ENCODE measurements around the gene DAB2.
"Not testable (repeated sequence)": the region's sequence is repeated elsewhere in the genome, so short reads cannot be mapped to it uniquely, and the experiment has no call there.

DAB2 gene

DNA sequence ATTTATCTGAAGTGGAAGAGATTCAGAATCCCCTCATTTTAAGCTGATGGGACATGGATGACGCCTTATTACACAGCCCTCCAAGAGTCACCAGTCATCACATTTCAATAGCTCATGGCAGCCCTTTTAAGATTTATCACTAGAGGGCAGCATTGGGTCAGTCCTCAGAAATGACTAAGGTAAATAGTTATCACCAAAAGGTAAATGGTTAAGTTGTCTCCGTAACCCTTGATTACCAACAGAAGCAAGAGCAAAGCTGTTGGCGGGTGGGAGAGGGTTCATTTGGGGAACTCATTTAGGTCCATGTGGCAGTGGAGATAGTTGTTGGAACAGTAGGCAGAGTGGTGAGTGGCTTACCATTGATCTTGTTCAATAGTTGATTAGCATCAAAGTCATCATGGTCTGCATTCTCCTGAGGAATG lies 48.5 kb downstream of the DAB2 start:
- peak; percentile 43 for DNase-seq

DNA sequence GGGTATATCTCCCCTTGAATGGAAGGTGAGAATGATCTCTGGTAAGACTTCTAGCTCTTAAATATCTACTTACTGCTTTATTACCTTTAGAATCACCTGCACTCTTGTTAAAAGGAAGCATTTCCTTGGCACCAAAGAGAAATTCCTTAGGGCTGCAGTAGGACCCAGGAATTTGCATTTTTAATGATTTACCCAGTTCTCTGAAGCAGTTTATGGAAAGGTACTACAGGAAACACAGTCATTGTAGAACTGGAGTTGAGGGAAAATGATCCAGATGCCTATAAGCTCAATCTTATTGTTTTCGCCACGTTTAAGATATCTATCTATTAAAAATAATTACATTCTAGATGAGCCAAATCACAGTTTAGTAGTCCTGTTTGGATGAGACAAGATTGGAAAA lies 51.0 kb downstream of the DAB2 start:
- no peak for DNase-seq

DNA sequence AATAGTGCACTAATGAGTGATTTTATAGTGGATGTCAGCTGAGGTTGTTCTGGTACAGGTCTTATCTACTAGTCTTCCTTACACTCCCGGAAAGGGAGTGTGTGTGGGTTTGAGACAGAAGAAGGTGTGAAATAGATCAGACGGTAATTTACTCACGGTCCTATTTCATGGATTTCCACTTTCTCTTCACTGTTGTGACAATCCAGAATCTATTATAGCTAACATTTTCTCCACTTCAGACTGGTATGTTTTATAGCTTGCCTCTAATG lies 53.5 kb downstream of the DAB2 start:
- no peak for DNase-seq

DNA sequence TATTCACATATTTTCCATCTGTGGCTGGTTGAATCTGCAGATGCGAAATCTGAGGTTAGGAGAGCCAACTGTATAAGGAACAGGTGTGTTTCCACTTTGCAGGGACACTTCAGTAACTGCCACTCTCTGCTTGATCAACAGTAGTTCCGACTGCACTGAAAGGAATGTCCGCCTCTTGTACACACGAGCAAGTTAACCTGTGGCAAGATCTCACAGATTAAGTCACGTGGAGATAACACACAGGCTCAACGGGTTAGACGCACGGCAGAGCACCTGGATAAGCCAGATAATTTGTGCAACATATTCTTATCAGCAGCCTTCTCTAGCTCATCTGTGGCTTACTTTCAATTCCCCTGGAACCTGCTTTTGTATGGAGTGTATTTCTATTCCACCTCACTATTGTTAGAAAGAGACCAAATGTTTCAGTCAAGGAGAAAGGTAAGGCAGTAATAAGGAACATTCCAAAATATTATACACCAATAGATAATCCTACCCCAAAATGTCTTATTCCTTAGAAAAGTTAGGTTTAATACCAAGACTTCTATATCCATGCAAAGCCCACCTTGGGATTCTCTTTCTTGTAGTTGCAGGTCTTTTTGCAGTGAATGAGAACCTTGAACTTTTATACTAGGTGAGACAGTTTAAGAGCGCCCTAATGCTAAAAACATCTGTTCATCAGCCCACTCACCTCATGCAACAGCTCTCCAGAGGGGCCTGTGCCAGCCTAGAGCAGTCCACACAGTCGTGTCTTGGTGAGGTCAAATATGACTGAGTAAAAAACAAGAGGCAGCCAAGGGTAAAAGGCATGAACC lies 54.0 kb downstream of the DAB2 start:
- DNase-seq: no peak

DNA sequence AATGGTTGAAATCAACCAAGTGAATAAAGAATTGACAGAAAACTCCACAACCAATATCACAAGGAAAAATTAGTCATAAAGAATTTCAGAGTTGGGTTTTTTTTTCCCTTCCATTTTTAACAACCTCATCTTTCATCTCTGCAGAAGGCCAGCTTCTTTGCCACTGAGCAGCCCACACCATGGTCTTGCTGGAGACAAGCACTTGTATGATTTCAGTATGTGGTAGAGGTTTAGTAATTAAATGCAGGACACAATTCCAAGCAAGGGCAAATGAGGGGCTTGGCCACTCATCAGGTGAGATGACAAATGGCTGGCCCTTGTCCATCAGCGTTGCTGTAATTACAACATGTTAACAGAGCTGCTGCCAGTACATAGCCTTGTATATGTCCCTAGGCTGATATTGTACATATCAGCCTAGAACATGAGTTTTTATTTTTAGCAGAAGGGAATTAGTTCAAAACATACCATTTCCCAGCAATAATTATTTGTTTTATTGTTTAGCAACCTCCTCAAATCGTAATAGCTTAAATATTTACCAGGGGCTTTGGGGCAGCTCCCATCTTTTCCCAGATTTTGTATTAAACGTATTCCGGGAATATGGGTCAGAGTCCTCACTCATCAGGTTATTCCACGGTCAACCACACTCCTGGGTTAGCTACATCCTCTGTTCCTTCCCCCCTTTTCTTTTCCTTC lies 55.5 kb downstream of the DAB2 start:
- DNase-seq: no peak

DNA sequence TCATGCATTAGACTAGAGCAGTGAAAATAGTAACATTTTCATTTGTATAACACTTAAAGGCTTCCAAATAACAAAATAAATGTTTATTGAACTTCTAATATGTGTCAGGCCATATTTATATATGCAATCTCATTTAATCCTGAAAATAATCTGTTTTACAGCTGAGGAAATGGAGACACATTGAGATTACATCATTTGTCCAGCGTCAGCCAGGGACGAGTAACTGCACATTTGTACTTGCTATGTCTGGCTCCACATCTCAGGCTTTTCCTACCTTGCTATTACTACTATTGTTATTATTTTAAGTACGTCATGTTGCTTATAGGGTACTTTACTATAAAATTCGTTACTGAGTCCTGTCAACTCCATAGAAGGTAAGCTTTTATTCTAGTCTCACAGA lies 56.7 kb downstream of the DAB2 start:
- DNase-seq: no peak

DNA sequence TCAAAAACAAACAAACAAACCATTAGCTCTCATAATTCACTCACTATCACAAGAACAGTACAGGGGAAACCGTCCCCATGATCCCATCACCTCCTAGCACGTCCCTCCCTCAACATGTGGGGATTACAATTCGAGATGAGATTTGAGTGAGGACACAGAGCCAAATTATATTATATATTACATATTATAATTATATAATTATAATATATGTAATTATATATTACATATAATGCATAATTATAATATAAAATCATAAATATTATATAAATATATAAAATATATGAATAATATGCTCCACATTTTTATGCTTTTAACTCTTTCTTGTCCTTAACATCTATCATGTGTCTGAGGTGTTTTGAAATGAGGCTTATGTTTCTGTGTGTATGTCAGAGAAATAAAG lies 57.1 kb downstream of the DAB2 start:
- no peak for DNase-seq

DNA sequence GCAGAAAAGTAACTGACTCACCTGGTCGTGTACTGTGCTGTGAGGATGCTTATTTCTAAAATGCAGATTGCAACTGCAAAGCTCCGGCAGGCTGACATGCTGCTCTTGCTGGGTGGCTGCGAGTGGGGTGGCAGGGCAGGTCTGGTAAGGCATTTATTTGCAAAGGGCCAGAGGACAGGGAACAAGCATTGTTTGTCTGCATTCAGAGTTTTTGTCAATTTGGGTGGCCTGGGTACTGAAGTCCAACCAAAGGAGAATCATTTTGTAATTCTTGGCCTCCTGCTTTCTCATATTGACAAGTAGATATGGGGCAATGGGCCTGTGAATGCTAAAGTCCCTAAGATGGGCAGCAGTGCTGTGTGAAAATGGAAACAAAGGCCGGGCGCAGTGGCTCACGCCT lies 60.4 kb downstream of the DAB2 start, which contains the start of gene C9:
Gene C9, minus strand, starts transcription at position 129 of the 400 bp plus-strand sequence. Its CDS starts 31 bp downstream, at position 98.
- no peak for DNase-seq

DNA sequence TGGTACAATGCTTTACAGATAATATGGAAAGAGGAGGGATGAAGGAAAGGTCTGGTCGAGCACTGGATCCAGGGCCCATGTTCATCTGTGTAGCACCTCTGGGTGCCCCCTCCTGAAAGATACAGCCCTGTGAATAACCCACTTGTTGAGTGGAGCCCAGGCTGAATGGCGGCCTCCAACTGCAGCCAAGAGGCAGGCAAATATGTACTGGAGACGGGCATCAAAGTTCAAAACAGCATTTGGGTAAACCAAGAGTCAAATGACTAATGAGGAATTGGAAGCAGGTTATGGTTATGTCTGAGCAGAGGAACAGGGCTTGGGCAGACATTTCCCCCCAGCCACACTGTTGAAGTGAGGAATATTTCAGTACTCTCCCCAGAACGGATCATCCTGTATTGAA lies 61.6 kb downstream of the DAB2 start:
- DNase-seq: no peak

DNA sequence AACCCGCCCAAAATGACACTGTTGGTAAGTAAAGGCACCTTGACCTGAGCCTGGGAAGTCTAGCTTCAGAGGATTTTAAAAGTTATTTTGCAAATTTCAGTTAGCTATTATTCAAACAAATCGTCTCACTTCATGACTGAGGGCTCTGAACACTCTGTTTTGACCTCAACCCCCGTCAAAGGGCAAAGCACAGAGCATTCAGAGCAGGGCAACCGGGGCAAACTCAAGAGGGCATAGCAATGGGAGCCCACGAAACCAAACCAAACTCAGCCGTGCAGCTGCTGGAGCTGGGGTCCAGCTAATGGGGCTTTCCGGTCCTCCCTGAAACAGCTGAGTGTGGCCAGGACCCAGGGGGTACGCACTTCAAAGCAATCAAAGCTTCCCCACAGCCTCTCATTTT lies 62.1 kb downstream of the DAB2 start:
- DNase-seq: no peak

DNA sequence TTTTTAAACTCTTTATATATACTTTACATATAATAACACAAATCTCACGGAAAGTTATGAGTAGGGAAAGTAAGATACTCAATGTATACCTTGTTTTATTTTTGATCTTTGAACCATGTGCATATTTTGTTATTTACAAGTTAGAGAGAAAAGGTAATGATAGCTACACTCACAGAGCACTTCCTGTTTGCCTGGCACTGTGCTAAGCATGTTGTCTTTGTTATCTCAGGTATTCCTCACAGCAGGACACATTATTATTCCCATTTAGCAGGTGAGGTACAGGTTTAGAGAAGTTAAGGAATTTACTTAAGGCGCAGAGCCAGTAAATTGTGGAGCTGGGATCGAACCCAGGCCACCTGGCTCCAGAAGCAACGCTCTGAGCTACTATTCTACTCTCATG lies 63.5 kb downstream of the DAB2 start:
- DNase-seq: no peak

DNA sequence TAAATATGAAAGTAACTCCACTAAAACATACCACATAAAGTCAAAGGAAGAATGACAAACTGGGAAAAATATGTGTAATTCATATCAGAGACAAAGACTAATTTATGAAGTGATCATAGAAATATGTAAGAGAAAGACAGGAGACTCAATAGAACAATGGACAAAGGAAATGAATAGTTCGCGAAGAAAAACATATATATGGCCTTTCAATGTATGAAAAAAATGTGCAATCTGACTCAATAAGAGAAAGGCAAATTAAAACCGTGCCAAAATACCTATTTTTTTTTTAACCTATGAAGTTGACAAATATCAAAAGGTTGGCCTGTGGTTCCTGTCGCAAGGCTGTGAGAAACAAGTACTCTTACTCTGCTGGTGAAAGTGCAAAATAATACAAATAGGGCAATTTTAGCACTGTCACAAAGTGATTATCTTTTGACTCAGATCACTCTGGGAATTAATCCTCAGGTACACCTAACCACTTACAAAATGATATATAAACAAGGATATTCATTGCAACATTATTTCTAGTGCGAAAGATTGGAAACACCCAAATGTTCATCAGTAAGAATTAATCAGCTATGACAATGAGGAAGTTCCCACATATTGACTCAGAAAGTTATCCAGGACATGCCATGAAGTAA lies 64.2 kb downstream of the DAB2 start:
- no peak for DNase-seq

DNA sequence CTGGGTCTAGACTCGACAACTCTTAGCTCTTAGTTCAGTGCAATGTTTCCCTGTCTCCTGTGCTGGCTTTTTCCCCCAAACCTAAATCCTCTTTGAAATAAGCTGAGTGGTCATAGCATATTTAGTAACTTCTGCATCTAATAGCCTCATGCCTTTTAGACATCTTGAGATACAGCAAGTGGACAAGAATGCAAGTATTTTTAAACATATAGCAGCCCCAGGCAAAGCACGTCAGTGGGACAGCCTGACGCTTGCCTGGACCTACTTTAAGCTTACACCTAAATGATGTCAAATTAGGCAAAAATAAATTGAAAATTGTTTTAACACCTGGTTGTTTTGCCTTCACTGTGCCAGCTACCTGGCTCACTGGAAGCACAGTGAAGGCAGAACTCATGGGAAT lies 68.5 kb downstream of the DAB2 start:
- no peak for DNase-seq

DNA sequence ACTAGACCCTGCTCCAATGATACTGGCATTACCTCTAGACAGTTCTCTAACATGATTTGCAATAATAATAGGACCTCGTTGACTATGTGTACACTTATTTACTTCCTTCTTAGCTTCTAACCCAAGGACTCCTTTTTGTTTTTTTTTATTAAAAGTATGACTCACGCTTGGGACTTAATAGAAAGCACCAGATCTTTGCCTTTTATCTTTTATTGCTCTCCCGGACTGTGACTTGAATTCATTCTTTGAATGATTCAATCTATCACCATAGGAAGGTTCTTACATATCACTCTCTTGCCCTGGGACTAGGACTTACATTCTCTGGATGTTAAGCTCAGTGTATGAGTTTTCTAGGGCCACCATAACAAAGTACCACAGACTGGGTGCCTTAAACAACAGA lies 69.5 kb downstream of the DAB2 start:
- no peak for DNase-seq

DNA sequence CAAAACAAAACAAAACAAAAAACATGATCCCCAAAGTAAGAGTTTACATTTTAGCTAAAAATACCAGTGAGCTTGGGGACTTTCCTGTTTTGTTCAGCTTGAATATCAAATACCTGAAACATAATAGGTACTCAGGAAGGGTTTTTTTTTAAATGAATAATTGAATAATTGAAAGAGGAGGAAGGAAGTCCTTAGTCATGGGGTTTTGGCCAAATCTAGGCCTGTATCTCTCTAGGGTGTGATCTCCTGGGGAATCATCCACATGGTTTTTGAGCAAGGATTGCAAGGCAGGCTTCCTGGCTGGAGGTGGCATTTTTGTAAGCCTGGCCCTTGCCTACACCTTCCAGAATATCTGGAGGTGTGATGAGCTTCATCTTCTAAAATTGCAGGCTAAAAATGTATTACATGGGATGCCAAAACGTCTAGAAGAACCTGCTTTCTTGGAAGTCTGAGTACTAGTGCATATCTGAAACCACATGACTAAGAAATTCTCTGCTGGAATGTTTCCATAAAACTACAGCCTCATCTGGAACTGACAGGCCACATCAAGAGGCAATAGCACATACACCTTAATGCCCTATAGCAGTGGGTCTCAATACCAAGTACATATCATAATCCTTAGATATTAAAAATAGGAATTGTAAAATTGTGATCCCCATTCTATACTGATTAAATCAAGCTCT lies 70.9 kb downstream of the DAB2 start:
- no peak for DNase-seq

DNA sequence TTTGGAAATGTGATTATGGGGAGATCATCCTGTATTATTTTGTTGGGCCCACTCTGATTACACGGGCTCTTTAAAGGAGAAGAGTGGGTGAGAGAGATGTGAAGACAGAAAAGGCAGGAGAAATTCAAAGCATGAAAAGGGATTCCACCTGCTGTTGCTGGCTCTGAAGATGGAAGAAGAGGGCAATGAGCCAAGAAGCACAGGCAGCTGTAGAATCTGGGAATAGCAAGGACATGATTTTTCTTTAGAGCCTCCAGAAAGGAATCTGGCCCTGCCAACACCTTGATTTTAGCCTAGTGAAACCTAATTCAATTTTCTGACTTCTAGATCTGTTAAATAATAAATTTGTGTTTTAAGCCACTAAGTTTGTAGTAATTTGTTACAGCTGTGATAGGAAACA lies 71.8 kb downstream of the DAB2 start:
- no peak for DNase-seq

DNA sequence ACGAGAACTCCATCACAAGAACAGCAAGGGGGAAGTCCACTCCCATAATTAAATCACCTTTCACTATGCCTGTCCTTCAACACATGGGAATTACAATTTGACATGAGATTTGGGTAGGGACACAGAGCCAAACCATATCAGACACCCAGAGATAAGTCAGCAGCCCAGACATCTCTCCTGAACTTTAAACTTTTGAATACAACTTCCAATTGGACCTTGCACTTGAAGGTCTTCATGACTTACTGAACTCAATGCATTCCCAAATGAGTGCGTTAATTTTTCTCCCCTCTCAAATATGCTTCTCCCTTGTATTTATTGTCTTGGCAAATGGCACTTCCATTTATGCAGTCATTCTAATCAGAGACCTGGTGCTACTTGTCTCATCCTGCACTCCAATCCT lies 72.6 kb downstream of the DAB2 start:
- DNase-seq: no peak

DNA sequence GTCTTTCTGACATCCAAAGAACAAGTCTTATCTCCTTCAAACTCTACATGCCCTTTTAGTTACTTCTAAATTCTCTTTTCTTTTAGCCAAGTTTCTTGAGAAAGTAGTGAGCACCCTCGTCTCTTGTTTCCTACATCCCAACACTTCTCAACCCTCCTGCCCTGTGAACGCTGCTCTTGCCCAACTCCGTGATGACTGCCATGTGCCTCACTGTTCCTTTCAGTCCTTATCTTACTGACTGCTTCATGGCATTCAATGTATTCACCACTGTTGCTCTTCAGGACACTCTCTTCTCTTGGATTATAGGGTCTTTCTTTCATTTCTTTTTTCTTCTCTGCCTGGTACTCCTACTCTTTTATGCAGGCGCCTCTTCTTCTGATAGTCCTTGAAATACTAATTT lies 75.3 kb downstream of the DAB2 start:
- no peak for DNase-seq

DNA sequence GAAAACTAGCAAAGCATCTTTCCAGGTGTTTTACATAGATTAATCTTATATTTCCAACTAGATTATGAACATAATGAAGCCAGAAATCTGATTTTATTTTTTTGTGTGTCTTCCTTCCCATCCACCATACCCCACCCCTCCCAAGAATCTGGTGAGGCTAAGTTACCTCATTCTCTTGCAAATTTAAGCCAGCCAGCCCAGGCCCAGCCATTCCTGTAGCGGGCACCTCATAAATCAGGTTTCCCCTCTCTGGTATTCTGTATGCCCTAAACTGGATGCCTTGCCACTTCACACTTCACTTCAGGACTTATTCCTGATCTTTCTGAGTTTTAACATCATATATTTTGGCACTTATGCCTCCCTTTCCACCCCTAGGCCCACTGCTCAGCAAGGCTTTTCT lies 82.3 kb downstream of the DAB2 start:
- DNase-seq: no peak

DNA sequence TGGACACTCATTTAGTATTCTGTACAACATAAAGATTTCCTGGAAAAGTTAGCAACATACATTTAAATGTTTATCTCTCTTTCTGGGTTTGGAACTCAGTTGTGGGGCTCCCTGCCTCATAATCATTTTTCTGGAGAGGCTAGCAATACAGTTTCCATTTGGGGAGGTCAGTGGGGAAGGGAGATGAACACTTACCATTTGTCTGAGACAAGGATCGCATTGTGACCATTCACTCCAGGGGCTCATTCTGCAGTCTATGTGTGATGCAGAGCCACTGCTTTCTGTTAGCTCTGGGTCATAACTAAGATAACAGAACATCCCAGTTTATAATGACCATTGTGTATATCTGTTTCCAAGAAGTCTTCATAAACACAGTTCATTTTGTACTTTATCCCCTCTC lies 82.9 kb downstream of the DAB2 start:
- no peak for DNase-seq

DNA sequence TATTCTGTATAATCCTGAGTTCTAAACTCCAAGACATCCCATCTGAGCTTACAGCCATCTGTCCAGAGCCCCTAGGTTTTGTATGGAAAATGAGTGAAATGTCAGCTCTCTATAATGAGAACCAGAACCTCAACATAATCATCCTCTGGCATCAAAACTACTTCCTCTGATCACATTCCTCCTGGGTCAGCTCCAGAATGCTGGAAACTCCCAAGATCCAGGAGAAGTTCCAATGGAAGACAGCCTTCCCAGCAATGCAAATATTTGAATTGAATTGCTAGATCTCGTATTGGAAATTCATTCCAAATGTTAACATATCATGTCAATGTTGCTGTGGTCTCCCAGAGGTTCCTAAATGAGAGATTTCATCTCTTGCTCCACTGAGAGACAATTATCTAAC lies 84.3 kb downstream of the DAB2 start:
- no peak for DNase-seq

DNA sequence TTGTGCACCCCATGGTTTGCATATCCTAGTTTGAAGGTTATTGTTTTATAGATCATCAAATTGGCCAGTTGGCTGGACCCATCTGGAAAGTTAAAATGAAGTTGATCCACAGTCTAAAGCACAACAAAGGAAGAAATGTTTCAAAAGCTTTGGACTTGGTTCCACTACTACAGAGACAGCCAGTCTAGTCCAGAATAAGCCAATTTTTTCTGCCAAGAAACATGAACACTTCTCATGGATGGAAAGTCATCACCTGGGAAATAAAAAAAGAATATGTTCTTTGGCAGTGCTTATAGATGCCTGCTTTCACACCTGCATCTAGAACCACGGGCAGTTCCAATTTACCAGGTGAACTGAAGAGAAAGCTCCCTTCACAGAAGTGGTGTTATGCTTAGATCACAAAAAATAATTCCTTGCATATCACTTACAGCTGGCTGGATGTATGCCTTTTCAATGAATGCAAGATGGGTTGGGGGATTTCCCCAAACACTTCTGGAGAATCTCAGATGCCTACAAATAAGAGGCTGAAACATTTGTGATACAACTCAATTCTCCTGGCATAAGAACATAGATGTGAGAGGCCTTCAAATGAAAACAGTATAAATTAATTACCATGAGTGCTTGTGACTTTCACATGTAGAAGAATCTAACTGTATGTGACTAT lies 87.4 kb downstream of the DAB2 start:
- no peak for DNase-seq

DNA sequence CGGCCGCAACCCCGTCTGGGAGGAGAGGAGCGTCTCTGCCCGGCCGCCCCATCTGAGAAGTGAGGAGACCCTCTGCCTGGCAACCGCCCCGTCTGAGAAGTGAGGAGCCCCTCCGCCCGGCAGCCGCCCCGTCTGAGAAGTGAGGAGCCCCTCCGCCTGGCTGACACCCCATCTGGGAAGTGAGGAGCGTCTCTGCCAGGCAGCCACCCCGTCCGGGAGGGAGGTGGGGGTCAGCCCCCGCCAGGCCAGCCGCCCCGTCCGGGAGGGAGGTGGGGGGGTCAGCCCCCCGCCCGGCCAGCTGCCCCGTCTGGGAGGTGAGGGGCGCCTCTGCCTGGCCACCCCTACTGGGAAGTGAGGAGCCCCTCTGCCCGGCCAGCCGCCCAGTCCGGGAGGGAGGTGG lies 90.5 kb downstream of the DAB2 start:
- not testable (repeated sequence) for DNase-seq

All from MV-4-11 (cell line).